Measurements from ENCODE around the gene C1S.
A peak's percentile ranks its signal among the peaks of the same experiment; 100 is the strongest.

C1S gene

GRCh38 chr12:7079826-7080125 lies 19.3 kb downstream of the C1S start:
- no peak for DNase-seq

GRCh38 chr12:7081037-7081436 lies 20.5 kb downstream of the C1S start:
- DNase-seq: no peak

GRCh38 chr12:7083125-7083524 lies 22.6 kb downstream of the C1S start:
- DNase-seq: no peak

- DNase-seq: no peak
Observed at GRCh38 chr12:7089196-7089871, 28.8 kb downstream of the C1S start.

GRCh38 chr12:7090222-7090998 lies 29.9 kb downstream of the C1S start:
- no peak for DNase-seq

- DNase-seq: no peak
Observed at GRCh38 chr12:7091171-7091570, 30.7 kb downstream of the C1S start.

GRCh38 chr12:7091660-7092228 lies 31.2 kb downstream of the C1S start:
- DNase-seq: no peak

GRCh38 chr12:7092229-7092985 lies 31.9 kb downstream of the C1S start, which contains the start of gene C1R:
Gene C1R (minus strand): TSS chr12:7092445. CDS start chr12:7092388, 57 bp downstream.
- peak in 1 of 2 experiments; percentile 13 for DNase-seq

GRCh38 chr12:7092986-7093460 lies 32.5 kb downstream of the C1S start:
- DNase-seq: no peak

GRCh38 chr12:7093486-7093885 lies 33.0 kb downstream of the C1S start:
- DNase-seq: no peak

GRCh38 chr12:7093892-7094291 lies 33.4 kb downstream of the C1S start:
- no peak for DNase-seq

GRCh38 chr12:7096006-7096932 lies 35.8 kb downstream of the C1S start:
- DNase-seq: no peak

GRCh38 chr12:7096979-7097378 lies 36.5 kb downstream of the C1S start:
- peak; percentile 17 to 23 for DNase-seq

- DNase-seq: no peak
Observed at GRCh38 chr12:7099290-7099996, 38.9 kb downstream of the C1S start.

- DNase-seq: no peak
Observed at GRCh38 chr12:7100239-7100638, 39.7 kb downstream of the C1S start.

- no peak for DNase-seq
Observed at GRCh38 chr12:7101047-7101693, 40.7 kb downstream of the C1S start.

GRCh38 chr12:7101694-7102131 lies 41.2 kb downstream of the C1S start:
- DNase-seq: no peak

- no peak for DNase-seq
Observed at GRCh38 chr12:7102582-7102981, 42.1 kb downstream of the C1S start.

GRCh38 chr12:7103837-7104584 lies 43.5 kb downstream of the C1S start:
- DNase-seq: no peak

- no peak for DNase-seq
Observed at GRCh38 chr12:7106082-7106481, 45.6 kb downstream of the C1S start.

Data from NCI-H187 (cell line).